GM19043 (cell line): ENCODE data around the gene PLEKHA6.
"Not testable (repeated sequence)": the region's sequence is repeated elsewhere in the genome, so short reads cannot be mapped to it uniquely, and the experiment has no call there.

Source experiments
- ATAC-seq: cut with Tn5 transposase; IDR thresholded peaks from one replicate; pipeline ENCODE4 v1.9.1; 2021; ENCODE audit warnings: low read depth; ENCODE audit not compliant: unreplicated experiment

The PLEKHA6 gene

GRCh38 chr1:204250428-204251030 lies 109.2 kb downstream of the PLEKHA6 start:
- ATAC-seq: no peak

GRCh38 chr1:204249736-204250427 lies 109.8 kb downstream of the PLEKHA6 start:
- no peak for ATAC-seq

- ATAC-seq: no peak
Measured at GRCh38 chr1:204248954-204249353, 110.8 kb downstream of the PLEKHA6 start.

- ATAC-seq: no peak
Measured at GRCh38 chr1:204246876-204247275, 112.9 kb downstream of the PLEKHA6 start.

GRCh38 chr1:204242920-204243319 lies 116.8 kb downstream of the PLEKHA6 start:
- ATAC-seq: no peak

GRCh38 chr1:204241914-204242313 lies 117.8 kb downstream of the PLEKHA6 start:
- no peak for ATAC-seq

GRCh38 chr1:204241050-204241449 lies 118.7 kb downstream of the PLEKHA6 start:
- no peak for ATAC-seq

GRCh38 chr1:204240233-204240632 lies 119.5 kb downstream of the PLEKHA6 start:
- ATAC-seq: no peak

GRCh38 chr1:204239401-204239800 lies 120.3 kb downstream of the PLEKHA6 start:
- not testable (repeated sequence) for ATAC-seq

GRCh38 chr1:204238520-204238919 lies 121.2 kb downstream of the PLEKHA6 start:
- ATAC-seq: not testable (repeated sequence)

GRCh38 chr1:204237515-204237914 lies 122.2 kb downstream of the PLEKHA6 start:
- ATAC-seq: not testable (repeated sequence)

GRCh38 chr1:204232526-204232925 lies 127.2 kb downstream of the PLEKHA6 start:
- no peak for ATAC-seq

GRCh38 chr1:204230211-204230610 lies 129.5 kb downstream of the PLEKHA6 start:
- ATAC-seq: no peak

- ATAC-seq: no peak
Measured at GRCh38 chr1:204228896-204229295, 130.8 kb downstream of the PLEKHA6 start.

GRCh38 chr1:204227996-204228785 lies 131.5 kb downstream of the PLEKHA6 start:
- no peak for ATAC-seq

- ATAC-seq: no peak
Measured at GRCh38 chr1:204227351-204227750, 132.4 kb downstream of the PLEKHA6 start.

GRCh38 chr1:204225841-204226735 lies 133.6 kb downstream of the PLEKHA6 start:
- no peak for ATAC-seq

- no peak for ATAC-seq
Measured at GRCh38 chr1:204224655-204225054, 135.1 kb downstream of the PLEKHA6 start.

- ATAC-seq: no peak
Measured at GRCh38 chr1:204223129-204223860, 136.4 kb downstream of the PLEKHA6 start.

GRCh38 chr1:204222764-204223055 lies 137.0 kb downstream of the PLEKHA6 start:
- ATAC-seq: no peak
